Vagina (tissue), 2 donors: Measurements from ENCODE around the gene CACNA1C. TPM values are rescaled to one million over a fixed set of nuclear protein-coding genes. Genes with fewer than 3 reads are reported as not detected.

Experiments
- DNase-seq, 2 donors: peaks; one replicate each; pipeline ENCODE4 v3.0.0-alpha.2; 2017; ENCODE audit errors: extremely low spot score in 2 of 2
- H3K27ac ChIP-seq: fragments of 200-600 bp; sonication (generic); one replicate; pipeline ENCODE4 v1.5.1; 2019
- H3K27me3 ChIP-seq: fragments of 200-600 bp; sonication (generic); one replicate; pipeline ENCODE4 v1.5.1; 2019
- H3K36me3 ChIP-seq, 2 donors: fragments of 200-600 bp; sonication (generic); one replicate each; pipeline ENCODE4 v1.5.1; 2017 to 2019
- H3K4me1 ChIP-seq: fragments of 200-600 bp; sonication (generic); one replicate; pipeline ENCODE4 v1.5.1; 2019
- H3K4me3 ChIP-seq, 2 donors: fragments of 200-600 bp; sonication (generic); 1 replicate in 1 of 2; 2 replicates in 1 of 2; pipeline ENCODE4 v1.5.1; 2016 to 2019
- H3K9me3 ChIP-seq: fragments of 200-600 bp; sonication (generic); one replicate; pipeline ENCODE4 v1.5.1; 2019
- POLR2A ChIP-seq, 2 donors: fragments of 450-650 bp; IDR thresholded peaks; one replicate each; pipeline ENCODE4 v1.6.1; 2017; ENCODE audit warnings: antibody characterized with exemption in 2 of 2, mild to moderate bottlenecking in 2 of 2, moderate library complexity in 2 of 2
- POLR2AphosphoS5 ChIP-seq, 2 donors: sonication (generic); formaldehyde crosslinking; IDR thresholded peaks; one replicate each; pipeline ENCODE4 v1.9.0; 2017; ENCODE audit warnings: antibody characterized with exemption in 2 of 2, mild to moderate bottlenecking in 2 of 2, low read depth in 1 of 2; ENCODE audit not compliant: insufficient read depth in 1 of 2
- intact Hi-C: fragments of 100-400 bp; cut with DNase I; formaldehyde crosslinking; loops from one replicate; pipeline ENCODE4 v1.15.1; 2023
- total RNA-seq: library from RNA; depleted of rRNA; stranded (reverse); fragments of >200 nt; gene quantifications from one replicate; pipeline ENCODE4 v1.2.3, GENCODE V29; 2016
- TF ChIP-seq, protein P1 (sequence below), 3 experiments: fragments of 450-650 bp in 2 of 3; fragments of 200-600 bp in 1 of 3; sonication (generic) in 1 of 3; IDR thresholded peaks; one replicate each; pipeline ENCODE4 v1.5.1; 2017 to 2019; ENCODE audit warnings: antibody characterized with exemption in 3 of 3, mild to moderate bottlenecking in 2 of 3, moderate library complexity in 2 of 3

Gene CACNA1C
- total RNA-seq, 1 donor from 2014 or later, result 9.8 TPM

DNA sequence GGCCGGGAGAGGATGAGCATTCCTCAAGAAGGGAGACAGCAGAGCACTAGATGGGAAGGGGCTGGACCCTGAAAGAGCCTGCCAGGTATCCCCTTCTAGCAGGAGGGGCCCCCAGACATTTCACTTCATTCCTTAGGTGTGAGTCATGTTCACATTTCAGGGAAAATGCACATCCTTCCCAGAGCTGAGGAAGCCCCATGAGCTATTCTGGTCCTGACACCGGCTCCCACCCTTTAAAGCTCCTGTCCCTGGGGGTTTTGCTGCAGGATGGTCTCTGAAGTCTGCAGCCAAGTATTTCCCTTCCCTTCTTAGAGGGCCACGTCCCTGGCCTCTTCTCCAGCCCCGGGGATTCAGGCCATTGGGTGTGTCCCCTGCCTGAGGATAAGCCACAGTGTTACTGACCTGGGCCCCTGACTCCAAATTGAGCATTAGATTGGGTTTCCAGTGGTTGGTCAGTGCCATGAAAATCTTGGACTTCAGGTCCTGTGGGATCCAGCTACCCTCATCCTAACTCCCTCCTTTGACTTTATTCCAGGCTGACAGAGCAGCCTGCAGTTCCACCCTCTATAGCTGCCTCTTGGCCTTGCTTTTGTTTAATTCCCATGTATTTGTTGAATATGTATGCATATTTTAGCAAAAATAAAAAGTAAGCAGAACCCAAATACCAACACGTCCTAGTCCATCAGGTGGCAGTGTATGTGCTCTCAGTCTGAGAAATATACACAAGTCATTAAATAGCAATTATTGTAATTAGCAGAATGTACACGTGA is 267.1 kb downstream of the CACNA1C start:
- no peak for DNase-seq

DNA sequence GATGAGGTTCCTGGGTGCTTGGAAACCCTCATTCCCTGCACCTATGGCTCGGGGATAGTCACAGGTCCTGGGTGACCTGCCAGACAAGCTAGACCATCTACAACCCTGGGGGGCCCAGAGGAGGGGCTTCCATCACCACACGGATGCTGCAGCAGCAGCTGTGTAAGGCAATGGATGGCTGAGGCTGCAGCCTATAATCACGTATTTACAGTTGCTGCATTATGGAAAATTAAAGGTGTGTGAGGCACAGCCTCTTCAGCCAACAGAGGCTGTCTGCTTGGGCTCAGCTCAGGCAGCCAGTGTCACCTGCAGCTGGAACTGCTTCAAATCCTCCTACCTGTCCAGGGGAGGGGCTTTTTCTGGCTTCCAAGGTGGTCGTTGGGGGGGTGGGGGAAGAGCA is 268.1 kb downstream of the CACNA1C start:
- DNase-seq, result no peak
- Histone ChIP-seq H3K27me3 (no peaks in the 10 kb centered on the region), H3K36me3 (no peaks in the 10 kb centered on the region), H3K27ac (no peak overlapping the region), H3K4me3 (no peak overlapping the region), H3K4me1 (peaks cover 37% of the 10 kb centered on the region), H3K9me3 (no peaks in the 10 kb centered on the region)
- no peak for TF ChIP-seq POLR2AphosphoS5 (IDR thresholded peaks at IDR 0.05; ENCODE audit: insufficient read depth in 1 of 2, low read depth in 1 of 2)
- TF ChIP-seq POLR2A (IDR thresholded peaks at IDR 0.05), result no peak
- TF ChIP-seq, protein P1, sequence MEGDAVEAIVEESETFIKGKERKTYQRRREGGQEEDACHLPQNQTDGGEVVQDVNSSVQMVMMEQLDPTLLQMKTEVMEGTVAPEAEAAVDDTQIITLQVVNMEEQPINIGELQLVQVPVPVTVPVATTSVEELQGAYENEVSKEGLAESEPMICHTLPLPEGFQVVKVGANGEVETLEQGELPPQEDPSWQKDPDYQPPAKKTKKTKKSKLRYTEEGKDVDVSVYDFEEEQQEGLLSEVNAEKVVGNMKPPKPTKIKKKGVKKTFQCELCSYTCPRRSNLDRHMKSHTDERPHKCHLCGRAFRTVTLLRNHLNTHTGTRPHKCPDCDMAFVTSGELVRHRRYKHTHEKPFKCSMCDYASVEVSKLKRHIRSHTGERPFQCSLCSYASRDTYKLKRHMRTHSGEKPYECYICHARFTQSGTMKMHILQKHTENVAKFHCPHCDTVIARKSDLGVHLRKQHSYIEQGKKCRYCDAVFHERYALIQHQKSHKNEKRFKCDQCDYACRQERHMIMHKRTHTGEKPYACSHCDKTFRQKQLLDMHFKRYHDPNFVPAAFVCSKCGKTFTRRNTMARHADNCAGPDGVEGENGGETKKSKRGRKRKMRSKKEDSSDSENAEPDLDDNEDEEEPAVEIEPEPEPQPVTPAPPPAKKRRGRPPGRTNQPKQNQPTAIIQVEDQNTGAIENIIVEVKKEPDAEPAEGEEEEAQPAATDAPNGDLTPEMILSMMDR (IDR thresholded peaks at IDR 0.05), result no peak
- intact Hi-C loops, result no loop called here

More for the DNA sequence above, 267.1 kb downstream of the CACNA1C start:
- Histone ChIP-seq H3K36me3 (no peaks in the 10 kb centered on the region), H3K4me1 (peaks cover 37% of the 10 kb centered on the region), H3K4me3 (no peak overlapping the region), H3K27me3 (no peaks in the 10 kb centered on the region), H3K27ac (peak overlapping the region; percentile 14), H3K9me3 (no peaks in the 10 kb centered on the region)
- TF ChIP-seq POLR2A (IDR thresholded peaks at IDR 0.05) (no peak), POLR2AphosphoS5 (IDR thresholded peaks at IDR 0.05; ENCODE audit: insufficient read depth in 1 of 2, low read depth in 1 of 2) (no peak)
- TF ChIP-seq, protein P1 (IDR thresholded peaks at IDR 0.05), result no peak
- intact Hi-C loops, result no loop called here

DNA sequence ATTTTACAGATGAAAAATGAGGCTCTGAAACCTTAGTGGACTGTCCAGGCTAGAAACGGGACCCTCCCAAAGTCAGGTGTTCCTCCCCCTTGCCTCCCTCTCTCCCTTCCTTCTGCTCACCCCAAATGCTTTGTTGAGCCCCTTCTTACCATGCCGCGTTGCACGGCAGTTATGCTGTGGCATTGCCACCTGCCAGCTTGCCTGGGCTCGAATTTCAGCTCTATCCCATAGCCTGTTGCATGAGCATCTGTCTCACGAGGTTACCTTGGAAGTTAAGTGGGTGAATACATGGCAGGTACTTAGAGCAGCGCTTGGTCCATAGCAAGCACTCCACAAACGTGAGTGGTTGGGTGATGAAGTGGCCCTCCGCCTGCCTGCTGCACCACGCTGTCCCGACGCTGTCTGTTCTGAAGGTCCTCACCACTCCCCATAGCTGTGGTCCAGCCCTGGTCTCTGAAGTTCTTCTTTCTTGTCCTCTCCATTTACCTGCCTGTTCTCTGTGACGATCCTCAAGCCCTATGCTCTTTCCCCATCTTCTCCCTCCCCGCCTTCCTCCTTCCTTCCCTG is 269.9 kb downstream of the CACNA1C start:
- intact Hi-C loops, result no loop called here
- no peaks in the 10 kb centered on the region for H3K27me3 ChIP-seq
- TF ChIP-seq POLR2A (IDR thresholded peaks at IDR 0.05), result no peak
- no peak for TF ChIP-seq POLR2AphosphoS5 (IDR thresholded peaks at IDR 0.05; ENCODE audit: insufficient read depth in 1 of 2, low read depth in 1 of 2)
- TF ChIP-seq, protein P1 (IDR thresholded peaks at IDR 0.05), result no peak
- no peaks in the 10 kb centered on the region for H3K36me3 ChIP-seq
- no peak overlapping the region for H3K4me3 ChIP-seq
- H3K4me1 ChIP-seq, result peaks cover 37% of the 10 kb centered on the region
- no peak for DNase-seq
- H3K27ac ChIP-seq, result peak overlapping the region; percentile 51
- no peaks in the 10 kb centered on the region for H3K9me3 ChIP-seq

DNA sequence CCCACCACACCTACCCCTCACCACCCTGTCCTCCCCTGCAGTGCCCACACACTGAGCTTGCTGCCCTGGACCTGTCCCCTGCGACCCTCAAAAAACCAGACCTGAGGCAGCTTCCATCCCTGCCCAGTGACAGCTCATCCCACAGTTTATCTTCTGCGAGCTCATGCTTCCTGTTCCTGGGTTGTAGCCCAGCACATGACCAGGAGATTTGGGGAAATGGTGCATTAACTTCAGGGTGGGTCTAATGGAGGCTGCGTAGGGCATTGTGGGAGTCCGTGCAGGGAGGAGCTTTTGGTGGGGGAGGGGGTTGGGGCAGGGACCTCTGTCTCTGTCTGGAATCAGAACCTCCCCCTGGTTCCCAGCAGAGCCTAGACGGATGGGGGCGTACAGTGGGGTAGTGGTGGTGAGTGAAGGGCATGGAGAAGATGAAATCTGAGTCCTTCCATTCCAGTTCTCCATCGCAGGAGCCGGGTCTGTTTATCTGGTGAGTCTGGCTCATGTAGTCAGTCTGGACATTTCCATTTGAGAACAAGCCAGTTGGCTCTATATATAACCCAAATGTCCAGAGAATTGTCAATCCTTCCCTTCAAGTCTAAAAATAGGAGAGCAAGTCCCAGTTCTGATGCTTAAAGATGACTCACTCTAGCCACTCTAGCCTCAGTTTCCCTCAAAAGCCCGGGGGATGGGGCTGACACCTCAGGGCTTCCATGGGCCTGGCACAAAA is 270.9 kb downstream of the CACNA1C start:
- H3K27me3 ChIP-seq, result no peaks in the 10 kb centered on the region
- H3K27ac ChIP-seq, result peak overlapping the region; percentile 51
- H3K4me1 ChIP-seq, result peaks cover 37% of the 10 kb centered on the region
- TF ChIP-seq POLR2AphosphoS5 (IDR thresholded peaks at IDR 0.05; ENCODE audit: insufficient read depth in 1 of 2, low read depth in 1 of 2) (no peak), POLR2A (IDR thresholded peaks at IDR 0.05) (no peak)
- TF ChIP-seq, protein P1 (IDR thresholded peaks at IDR 0.05), result no peak
- no peak overlapping the region for H3K4me3 ChIP-seq
- intact Hi-C loops, result no loop called here
- no peak for DNase-seq
- no peaks in the 10 kb centered on the region for H3K36me3 ChIP-seq
- no peaks in the 10 kb centered on the region for H3K9me3 ChIP-seq
